AG04450 (cell line): ENCODE results near the gene PLXNA2. TPM values are rescaled to one million over a fixed set of nuclear protein-coding genes. Genes with fewer than 3 reads are reported as not detected.

ENCODE experiments used
- CTCF ChIA-PET: fragments of 300-600, 350-600 bp; formaldehyde crosslinking; extraction: SDS; loops from one replicate; lab custom pipeline; 2022; ENCODE audit warnings: antibody characterized with exemption, inconsistent platforms; lab: Charles Lee
- POLR2A ChIA-PET: fragments of 350-600 bp; formaldehyde crosslinking; extraction: SDS; loops from one replicate; lab custom pipeline; 2021; ENCODE audit warnings: antibody characterized with exemption, inconsistent platforms; lab: Yijun Ruan, JAX
- DNase-seq: peaks from one replicate; pipeline ENCODE4 v3.0.0-alpha.2; 2011; ENCODE audit warnings: low read depth, low spot score
- H3K27ac ChIP-seq: one replicate; pipeline ENCODE4 v1.5.1; 2012; ENCODE audit warnings: low read depth, low read length, control low read depth
- H3K27me3 ChIP-seq: one replicate; pipeline ENCODE4 v1.6.0; 2012; ENCODE audit warnings: low read length; ENCODE audit not compliant: control insufficient read depth, insufficient read depth
- H3K4me3 ChIP-seq: 2 replicates; pipeline ENCODE4 v1.5.1; 2011; ENCODE audit warnings: mild to moderate bottlenecking, low read depth, low read length, control low read depth
- H3K9me3 ChIP-seq: 2 replicates; pipeline ENCODE4 v1.5.1; 2012; ENCODE audit warnings: low read length; ENCODE audit not compliant: control insufficient read depth, insufficient read depth
- polyA plus RNA-seq: library from polyadenylated mRNA; depleted of rRNA; stranded (reverse); fragments of >200 nt; gene quantifications from 2 replicates; pipeline ENCODE4 v1.2.3, GENCODE V29; 2011
- TF ChIP-seq, protein P1 (sequence below): IDR thresholded peaks from 2 replicates; pipeline ENCODE4 v1.5.1; 2011; ENCODE audit warnings: low read depth, low read length, control low read depth, inconsistent platforms

The PLXNA2 gene
- polyA plus RNA-seq, 1 experiment = 0.10 TPM

DNA sequence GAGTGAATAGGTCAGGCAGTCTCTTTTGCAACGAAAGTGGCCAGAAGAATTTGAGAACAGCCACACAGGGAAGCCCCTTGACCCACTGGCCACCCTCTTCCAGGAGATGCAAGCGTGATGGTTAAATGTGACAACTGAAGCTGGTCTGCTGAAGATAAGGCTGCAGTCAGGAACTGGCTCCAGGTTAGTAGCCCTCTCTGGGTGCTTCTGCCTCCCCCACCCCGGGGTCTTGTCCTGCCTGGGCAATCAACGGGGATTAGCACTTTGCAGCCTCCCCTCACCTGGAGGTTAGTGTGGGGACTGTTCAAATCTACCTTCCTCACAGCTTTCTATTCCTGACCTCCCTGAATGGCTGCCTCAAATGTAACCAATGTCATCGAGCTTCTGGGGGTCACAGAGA lies 125.9 kb downstream of the PLXNA2 start:
- Histone ChIP-seq H3K27me3 (no peaks in the 10 kb centered on the region), H3K9me3 (no peaks in the 10 kb centered on the region), H3K27ac (no peak overlapping the region), H3K4me3 (no peak overlapping the region)
- TF ChIP-seq, protein P1, sequence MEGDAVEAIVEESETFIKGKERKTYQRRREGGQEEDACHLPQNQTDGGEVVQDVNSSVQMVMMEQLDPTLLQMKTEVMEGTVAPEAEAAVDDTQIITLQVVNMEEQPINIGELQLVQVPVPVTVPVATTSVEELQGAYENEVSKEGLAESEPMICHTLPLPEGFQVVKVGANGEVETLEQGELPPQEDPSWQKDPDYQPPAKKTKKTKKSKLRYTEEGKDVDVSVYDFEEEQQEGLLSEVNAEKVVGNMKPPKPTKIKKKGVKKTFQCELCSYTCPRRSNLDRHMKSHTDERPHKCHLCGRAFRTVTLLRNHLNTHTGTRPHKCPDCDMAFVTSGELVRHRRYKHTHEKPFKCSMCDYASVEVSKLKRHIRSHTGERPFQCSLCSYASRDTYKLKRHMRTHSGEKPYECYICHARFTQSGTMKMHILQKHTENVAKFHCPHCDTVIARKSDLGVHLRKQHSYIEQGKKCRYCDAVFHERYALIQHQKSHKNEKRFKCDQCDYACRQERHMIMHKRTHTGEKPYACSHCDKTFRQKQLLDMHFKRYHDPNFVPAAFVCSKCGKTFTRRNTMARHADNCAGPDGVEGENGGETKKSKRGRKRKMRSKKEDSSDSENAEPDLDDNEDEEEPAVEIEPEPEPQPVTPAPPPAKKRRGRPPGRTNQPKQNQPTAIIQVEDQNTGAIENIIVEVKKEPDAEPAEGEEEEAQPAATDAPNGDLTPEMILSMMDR = no peak
- ChIA-PET POLR2A (no interaction called here), CTCF (interaction anchor here (0.6 to 1.0 kb wide), 2 partner anchors 96 to 127 kb away, joined by 3 to 9 read pairs; no protein-coding TSS in a partner anchor)
- DNase-seq = no peak

DNA sequence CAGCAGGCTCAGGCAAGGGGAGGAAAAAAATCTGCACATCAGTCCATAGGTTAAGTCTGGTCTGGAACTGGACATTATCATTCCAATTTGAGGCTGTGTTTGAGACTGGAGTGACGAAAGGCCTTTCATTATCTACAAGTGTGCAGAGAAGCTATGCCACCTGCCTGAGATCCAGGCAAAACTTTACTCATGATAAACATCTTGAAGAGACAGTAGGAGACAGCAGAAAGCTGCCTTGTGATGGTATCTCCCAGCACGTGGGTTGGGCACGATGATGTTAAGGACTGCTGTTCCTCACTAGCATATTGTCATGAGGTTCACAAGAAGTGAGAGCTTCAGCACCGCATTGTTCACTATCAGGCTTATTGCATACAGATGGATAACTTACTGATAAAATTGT lies 126.4 kb downstream of the PLXNA2 start:
- no peaks in the 10 kb centered on the region for H3K9me3 ChIP-seq
- no peaks in the 10 kb centered on the region for H3K27me3 ChIP-seq
- TF ChIP-seq, protein P1 = no peak
- CTCF ChIA-PET = interaction anchor here (0.6 to 1.0 kb wide), 2 partner anchors 96 to 128 kb away, joined by 3 to 9 read pairs; no protein-coding TSS in a partner anchor
- no peak overlapping the region for H3K4me3 ChIP-seq
- POLR2A ChIA-PET = no interaction called here
- DNase-seq = no peak
- H3K27ac ChIP-seq = no peak overlapping the region

DNA sequence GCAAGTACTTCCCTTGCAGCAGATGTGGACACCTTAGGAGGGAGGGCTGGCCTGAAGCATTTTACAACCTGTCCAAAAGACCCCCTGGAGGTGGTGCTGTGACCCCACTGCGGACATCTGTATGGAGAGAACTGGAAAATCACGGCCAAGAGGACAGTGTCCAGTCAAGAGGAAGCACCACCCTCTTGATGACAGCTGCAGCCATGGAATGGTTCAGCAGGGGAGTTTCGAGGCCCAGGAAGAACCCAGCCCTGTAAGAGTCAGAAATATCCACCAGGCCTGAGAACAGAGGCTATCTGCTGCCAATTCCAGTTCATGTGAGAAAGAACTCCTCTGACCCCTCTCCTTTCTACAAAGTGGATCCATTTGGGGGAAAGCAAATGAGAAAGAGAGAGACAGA lies 126.8 kb downstream of the PLXNA2 start:
- H3K9me3 ChIP-seq = no peaks in the 10 kb centered on the region
- POLR2A ChIA-PET = no interaction called here
- no peak for DNase-seq
- TF ChIP-seq, protein P1 = no peak
- CTCF ChIA-PET = no interaction called here
- H3K4me3 ChIP-seq = no peak overlapping the region
- H3K27ac ChIP-seq = no peak overlapping the region
- H3K27me3 ChIP-seq = no peaks in the 10 kb centered on the region

DNA sequence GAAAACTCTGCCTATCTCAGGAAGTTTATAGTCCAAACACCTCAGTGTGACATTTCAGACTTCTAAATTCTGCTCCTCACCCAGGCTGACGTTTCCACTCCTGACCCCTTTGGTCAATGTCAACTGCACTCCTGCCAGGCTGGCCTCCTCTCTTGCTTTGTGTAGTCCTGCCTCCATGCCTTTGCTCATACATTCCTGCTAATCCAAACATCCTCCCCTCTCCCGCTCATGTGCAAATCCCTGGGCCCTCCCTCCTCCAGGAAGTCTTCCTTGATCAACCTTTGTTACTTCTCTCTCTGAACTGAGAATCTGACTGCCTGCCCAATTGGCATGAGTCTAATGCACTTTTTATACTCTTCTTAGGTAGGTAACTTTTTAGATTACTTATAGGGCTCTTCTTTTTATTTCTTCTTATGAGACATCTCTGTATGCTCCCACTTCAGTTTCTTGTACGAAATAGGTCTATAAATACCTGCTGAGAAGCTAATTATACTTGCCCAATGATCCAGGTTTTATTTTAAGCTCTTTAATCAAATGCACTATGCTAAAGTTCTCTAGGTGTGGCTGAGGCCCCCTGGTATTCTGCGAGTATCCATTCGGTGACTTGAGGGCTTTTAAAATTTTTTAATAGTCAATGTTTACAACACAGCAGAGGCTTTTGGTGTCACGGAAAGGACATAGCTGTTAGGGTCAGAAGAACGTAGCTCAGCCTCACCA lies 128.1 kb downstream of the PLXNA2 start:
- Histone ChIP-seq H3K4me3 (no peak overlapping the region), H3K9me3 (no peaks in the 10 kb centered on the region), H3K27ac (no peak overlapping the region), H3K27me3 (no peaks in the 10 kb centered on the region)
- TF ChIP-seq, protein P1 = no peak
- ChIA-PET CTCF (interaction anchor here (0.6 to 1.2 kb wide), 4 partner anchors 16 to 319 kb away, joined by 3 to 5 read pairs (median 4); no protein-coding TSS in a partner anchor), POLR2A (no interaction called here)
- DNase-seq = no peak

DNA sequence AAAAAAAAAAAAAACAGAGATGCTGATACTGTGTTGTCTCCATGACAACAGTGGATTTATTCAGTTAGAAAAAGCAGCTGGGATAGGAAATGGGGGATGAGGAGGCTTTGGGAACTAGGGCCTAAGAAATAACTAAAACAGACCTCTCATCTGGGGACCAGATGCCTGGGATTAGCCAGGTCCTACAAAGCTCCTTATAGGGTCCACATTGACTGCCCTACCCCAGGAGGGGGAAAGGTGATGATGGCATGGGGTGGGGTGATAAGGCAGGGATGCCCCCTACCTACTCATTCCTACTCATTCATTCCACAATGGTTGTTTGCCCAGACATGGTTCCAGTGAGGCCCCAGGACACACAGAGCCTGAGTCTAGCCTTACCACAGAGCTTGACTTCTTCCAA lies 131.2 kb downstream of the PLXNA2 start:
- no peaks in the 10 kb centered on the region for H3K9me3 ChIP-seq
- no peak for DNase-seq
- TF ChIP-seq, protein P1 = no peak
- H3K27ac ChIP-seq = no peak overlapping the region
- no peak overlapping the region for H3K4me3 ChIP-seq
- POLR2A ChIA-PET = interaction anchor here (0.7 kb wide), 1 partner anchor 444 kb away, joined by 6 read pairs; no protein-coding TSS in a partner anchor
- CTCF ChIA-PET = interaction anchor here (0.6 to 3.2 kb wide), 3 partner anchors 20 to 91 kb away, joined by 3 to 16 read pairs (median 6); no protein-coding TSS in a partner anchor
- H3K27me3 ChIP-seq = no peaks in the 10 kb centered on the region
